ENCODE data around the gene VAPA.
A peak's percentile ranks its signal among the peaks of the same experiment; 100 is the strongest.

The VAPA gene

GRCh38 chr18:9918016-9918680 lies 4.3 kb downstream of the VAPA start:
- ChIA-PET CTCF (interaction anchor here (1.1 kb wide), 1 partner anchor 306 kb away, joined by 4 read pairs; no protein-coding TSS in a partner anchor), POLR2A (ENCODE audit: low non-redundant PET) (no interaction called here)
- DNase-seq (ENCODE audit: low spot score) = peak; percentile 57

GRCh38 chr18:9919564-9920232 lies 5.9 kb downstream of the VAPA start:
- POLR2A ChIA-PET (ENCODE audit: low non-redundant PET) = no interaction called here
- no peak for DNase-seq (ENCODE audit: low spot score)
- H3K27ac ChIP-seq = no peak overlapping the region
- CTCF ChIA-PET = no interaction called here
- TF ChIP-seq CTCF (conservative IDR thresholded peaks at IDR 0.05; ENCODE audit: low read depth) = no peak

More at GRCh38 chr18:9918016-9918680, 4.3 kb downstream of the VAPA start:
- TF ChIP-seq CTCF (conservative IDR thresholded peaks at IDR 0.05; ENCODE audit: low read depth) = no peak
- no peak overlapping the region for H3K27ac ChIP-seq

GRCh38 chr18:9922592-9923311 lies 8.9 kb downstream of the VAPA start:
- CTCF ChIA-PET = no interaction called here
- POLR2A ChIA-PET (ENCODE audit: low non-redundant PET) = no interaction called here
- no peak for TF ChIP-seq CTCF (conservative IDR thresholded peaks at IDR 0.05; ENCODE audit: low read depth)
- H3K27ac ChIP-seq = no peak overlapping the region
- DNase-seq (ENCODE audit: low spot score) = no peak

GRCh38 chr18:9924371-9924943 lies 10.6 kb downstream of the VAPA start:
- DNase-seq (ENCODE audit: low spot score) = no peak
- ChIA-PET POLR2A (ENCODE audit: low non-redundant PET) (no interaction called here), CTCF (no interaction called here)
- TF ChIP-seq CTCF (conservative IDR thresholded peaks at IDR 0.05; ENCODE audit: low read depth) = no peak
- H3K27ac ChIP-seq = no peak overlapping the region

- ChIA-PET CTCF (no interaction called here), POLR2A (ENCODE audit: low non-redundant PET) (no interaction called here)
- no peak for TF ChIP-seq CTCF (conservative IDR thresholded peaks at IDR 0.05; ENCODE audit: low read depth)
- no peak for DNase-seq (ENCODE audit: low spot score)
- no peak overlapping the region for H3K27ac ChIP-seq
These were observed 11.6 kb downstream of the VAPA start for GRCh38 chr18:9925369-9925768.

- POLR2A ChIA-PET (ENCODE audit: low non-redundant PET) = no interaction called here
- no peak overlapping the region for H3K27ac ChIP-seq
- TF ChIP-seq CTCF (conservative IDR thresholded peaks at IDR 0.05; ENCODE audit: low read depth) = no peak
- DNase-seq (ENCODE audit: low spot score) = no peak
- CTCF ChIA-PET = interaction anchor here (0.6 kb wide), 1 partner anchor 217 kb away, joined by 3 read pairs; no protein-coding TSS in a partner anchor
These were observed 12.0 kb downstream of the VAPA start for GRCh38 chr18:9925795-9926194.
